ENCODE data around the gene SLC26A8.
"Not testable (repeated sequence)": the region's sequence is repeated elsewhere in the genome, so short reads cannot be mapped to it uniquely, and the experiment has no call there.

The SLC26A8 gene

GRCh38 chr6:35980991-35981645 is 43.3 kb downstream of the SLC26A8 start:
- FAIRE-seq (no peak), DNase-seq (ENCODE audit: insufficient read length) (no peak)
- TF ChIP-seq TAF1 (IDR thresholded peaks at IDR 0.05; ENCODE audit: borderline replicate concordance, low read depth, low read length): no peak
- no peak for TF ChIP-seq POLR2A (IDR thresholded peaks at IDR 0.05; ENCODE audit: low read depth, low read length)
- no peak for TF ChIP-seq POLR2AphosphoS5 (IDR thresholded peaks at IDR 0.05; ENCODE audit: low read depth, low read length)

- not testable (repeated sequence) for FAIRE-seq; DNase-seq (ENCODE audit: insufficient read length)
Observed at GRCh38 chr6:35980126-35980525, 44.3 kb downstream of the SLC26A8 start.

- no peak for DNase-seq (ENCODE audit: insufficient read length)
- no peak for FAIRE-seq
- no peak for TF ChIP-seq POLR2AphosphoS5 (IDR thresholded peaks at IDR 0.05; ENCODE audit: low read depth, low read length)
- TF ChIP-seq POLR2A (IDR thresholded peaks at IDR 0.05; ENCODE audit: low read depth, low read length): no peak
- no peak for TF ChIP-seq TAF1 (IDR thresholded peaks at IDR 0.05; ENCODE audit: borderline replicate concordance, low read depth, low read length)
Observed at GRCh38 chr6:35977308-35977707, 47.1 kb downstream of the SLC26A8 start.

- no peak for TF ChIP-seq POLR2A (IDR thresholded peaks at IDR 0.05; ENCODE audit: low read depth, low read length)
- no peak for TF ChIP-seq POLR2AphosphoS5 (IDR thresholded peaks at IDR 0.05; ENCODE audit: low read depth, low read length)
- no peak for TF ChIP-seq TAF1 (IDR thresholded peaks at IDR 0.05; ENCODE audit: borderline replicate concordance, low read depth, low read length)
- peak; percentile 36 for DNase-seq (ENCODE audit: insufficient read length)
- FAIRE-seq: peak; percentile 76
Observed at GRCh38 chr6:35973670-35974222, 50.7 kb downstream of the SLC26A8 start.

GRCh38 chr6:35972471-35973367 is 51.7 kb downstream of the SLC26A8 start:
- DNase-seq (ENCODE audit: insufficient read length): no peak
- no peak for TF ChIP-seq TAF1 (IDR thresholded peaks at IDR 0.05; ENCODE audit: borderline replicate concordance, low read depth, low read length)
- no peak for TF ChIP-seq POLR2AphosphoS5 (IDR thresholded peaks at IDR 0.05; ENCODE audit: low read depth, low read length)
- TF ChIP-seq POLR2A (IDR thresholded peaks at IDR 0.05; ENCODE audit: low read depth, low read length): no peak

GRCh38 chr6:35970181-35970580 is 54.3 kb downstream of the SLC26A8 start:
- DNase-seq (ENCODE audit: insufficient read length): no peak
- no peak for FAIRE-seq
- TF ChIP-seq POLR2A (IDR thresholded peaks at IDR 0.05; ENCODE audit: low read depth, low read length) (no peak), TAF1 (IDR thresholded peaks at IDR 0.05; ENCODE audit: borderline replicate concordance, low read depth, low read length) (no peak)

More at GRCh38 chr6:35972471-35973367, 51.7 kb downstream of the SLC26A8 start:
- no peak for FAIRE-seq

- FAIRE-seq (no peak), DNase-seq (ENCODE audit: insufficient read length) (no peak)
- no peak for TF ChIP-seq POLR2A (IDR thresholded peaks at IDR 0.05; ENCODE audit: low read depth, low read length)
- TF ChIP-seq TAF1 (IDR thresholded peaks at IDR 0.05; ENCODE audit: borderline replicate concordance, low read depth, low read length): no peak
- TF ChIP-seq POLR2AphosphoS5 (IDR thresholded peaks at IDR 0.05; ENCODE audit: low read depth, low read length): no peak
Observed at GRCh38 chr6:35969646-35970045, 54.8 kb downstream of the SLC26A8 start.

GRCh38 chr6:35968821-35969220 is 55.6 kb downstream of the SLC26A8 start:
- TF ChIP-seq POLR2AphosphoS5 (IDR thresholded peaks at IDR 0.05; ENCODE audit: low read depth, low read length) (no peak), TAF1 (IDR thresholded peaks at IDR 0.05; ENCODE audit: borderline replicate concordance, low read depth, low read length) (no peak)
- DNase-seq (ENCODE audit: insufficient read length): no peak
- no peak for FAIRE-seq

GRCh38 chr6:35967076-35967774 is 57.2 kb downstream of the SLC26A8 start:
- DNase-seq (ENCODE audit: insufficient read length) (no peak), FAIRE-seq (no peak)
- TF ChIP-seq POLR2A (IDR thresholded peaks at IDR 0.05; ENCODE audit: low read depth, low read length) (no peak), POLR2AphosphoS5 (IDR thresholded peaks at IDR 0.05; ENCODE audit: low read depth, low read length) (no peak)

- no peak for FAIRE-seq
- DNase-seq (ENCODE audit: insufficient read length): no peak
- no peak for TF ChIP-seq POLR2A (IDR thresholded peaks at IDR 0.05; ENCODE audit: low read depth, low read length)
- TF ChIP-seq TAF1 (IDR thresholded peaks at IDR 0.05; ENCODE audit: borderline replicate concordance, low read depth, low read length): no peak
Observed at GRCh38 chr6:35962779-35963560, 61.5 kb downstream of the SLC26A8 start.

GRCh38 chr6:35960187-35960586 is 64.3 kb downstream of the SLC26A8 start:
- no peak for FAIRE-seq
- no peak for DNase-seq (ENCODE audit: insufficient read length)
- TF ChIP-seq POLR2AphosphoS5 (IDR thresholded peaks at IDR 0.05; ENCODE audit: low read depth, low read length) (no peak), POLR2A (IDR thresholded peaks at IDR 0.05; ENCODE audit: low read depth, low read length) (no peak), TAF1 (IDR thresholded peaks at IDR 0.05; ENCODE audit: borderline replicate concordance, low read depth, low read length) (no peak)
